ENCODE results near the gene GUCY1A1.

- TF ChIP-seq EZH2 (IDR thresholded peaks at IDR 0.05; ENCODE audit: insufficient read depth, poor library complexity, severe bottlenecking) (no peak), EZH2phosphoT487 (IDR thresholded peaks at IDR 0.05; ENCODE audit: insufficient read depth, low read depth) (no peak)
Observed at GRCh38 chr4:155696726-155697125, 30.1 kb downstream of the GUCY1A1 start.

Measured in GM23248 (cell line).